GM21619 (cell line): ENCODE data around the gene KIF21A.
"Not testable (repeated sequence)": the region's sequence is repeated elsewhere in the genome, so short reads cannot be mapped to it uniquely, and the experiment has no call there.

Source experiments
- ATAC-seq: cut with Tn5 transposase; IDR thresholded peaks from one replicate; pipeline ENCODE4 v1.9.1; 2021; ENCODE audit not compliant: unreplicated experiment

KIF21A gene, protein sequence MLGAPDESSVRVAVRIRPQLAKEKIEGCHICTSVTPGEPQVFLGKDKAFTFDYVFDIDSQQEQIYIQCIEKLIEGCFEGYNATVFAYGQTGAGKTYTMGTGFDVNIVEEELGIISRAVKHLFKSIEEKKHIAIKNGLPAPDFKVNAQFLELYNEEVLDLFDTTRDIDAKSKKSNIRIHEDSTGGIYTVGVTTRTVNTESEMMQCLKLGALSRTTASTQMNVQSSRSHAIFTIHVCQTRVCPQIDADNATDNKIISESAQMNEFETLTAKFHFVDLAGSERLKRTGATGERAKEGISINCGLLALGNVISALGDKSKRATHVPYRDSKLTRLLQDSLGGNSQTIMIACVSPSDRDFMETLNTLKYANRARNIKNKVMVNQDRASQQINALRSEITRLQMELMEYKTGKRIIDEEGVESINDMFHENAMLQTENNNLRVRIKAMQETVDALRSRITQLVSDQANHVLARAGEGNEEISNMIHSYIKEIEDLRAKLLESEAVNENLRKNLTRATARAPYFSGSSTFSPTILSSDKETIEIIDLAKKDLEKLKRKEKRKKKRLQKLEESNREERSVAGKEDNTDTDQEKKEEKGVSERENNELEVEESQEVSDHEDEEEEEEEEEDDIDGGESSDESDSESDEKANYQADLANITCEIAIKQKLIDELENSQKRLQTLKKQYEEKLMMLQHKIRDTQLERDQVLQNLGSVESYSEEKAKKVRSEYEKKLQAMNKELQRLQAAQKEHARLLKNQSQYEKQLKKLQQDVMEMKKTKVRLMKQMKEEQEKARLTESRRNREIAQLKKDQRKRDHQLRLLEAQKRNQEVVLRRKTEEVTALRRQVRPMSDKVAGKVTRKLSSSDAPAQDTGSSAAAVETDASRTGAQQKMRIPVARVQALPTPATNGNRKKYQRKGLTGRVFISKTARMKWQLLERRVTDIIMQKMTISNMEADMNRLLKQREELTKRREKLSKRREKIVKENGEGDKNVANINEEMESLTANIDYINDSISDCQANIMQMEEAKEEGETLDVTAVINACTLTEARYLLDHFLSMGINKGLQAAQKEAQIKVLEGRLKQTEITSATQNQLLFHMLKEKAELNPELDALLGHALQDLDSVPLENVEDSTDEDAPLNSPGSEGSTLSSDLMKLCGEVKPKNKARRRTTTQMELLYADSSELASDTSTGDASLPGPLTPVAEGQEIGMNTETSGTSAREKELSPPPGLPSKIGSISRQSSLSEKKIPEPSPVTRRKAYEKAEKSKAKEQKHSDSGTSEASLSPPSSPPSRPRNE (N-terminal part only)

DNA sequence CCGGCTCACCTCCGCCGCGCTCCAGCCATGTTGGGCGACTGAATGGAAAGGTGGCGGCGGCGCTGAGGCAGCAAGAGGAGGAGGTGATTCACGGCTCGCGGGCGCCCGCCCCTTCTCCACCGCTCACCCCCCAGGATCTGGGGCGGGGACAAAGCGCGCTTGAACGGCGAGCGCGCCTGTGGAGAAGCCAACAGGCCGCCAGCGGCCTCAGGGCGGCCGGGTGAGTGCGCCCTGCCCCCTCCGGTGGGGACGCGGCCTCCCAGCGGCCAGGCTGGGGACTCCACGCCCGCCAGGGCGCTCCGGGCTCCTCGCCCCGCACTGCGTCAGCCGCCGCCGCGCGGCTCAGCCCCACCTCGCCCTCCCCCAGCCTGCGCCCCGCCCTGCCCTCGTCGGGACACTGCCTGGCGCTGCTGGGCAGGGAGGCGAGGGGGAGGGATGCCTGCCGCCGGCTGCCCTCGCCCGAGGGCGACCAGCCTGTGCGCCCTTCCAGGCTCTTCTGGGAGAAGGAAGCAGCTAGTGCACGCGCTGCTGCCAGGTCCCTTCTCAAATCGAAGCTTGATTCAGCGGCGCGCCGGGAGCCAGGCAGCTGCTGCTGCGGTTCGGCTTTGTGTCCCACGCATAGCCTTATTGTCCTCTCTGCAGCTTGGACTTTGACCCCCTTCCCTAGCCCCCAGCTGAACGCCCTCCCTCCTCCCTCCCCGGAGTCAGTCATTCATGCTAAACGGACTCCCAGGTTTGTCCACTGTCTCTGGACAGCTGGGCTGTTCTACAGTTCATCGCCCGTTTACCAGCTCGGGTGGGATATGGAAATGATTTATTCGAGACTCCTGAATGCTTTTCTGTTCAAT is at the start of gene KIF21A:
KIF21A (minus strand) TSS at position 40 of the 848 bp plus-strand sequence. CDS start 150 bp downstream, outside the sequence.
- ATAC-seq, result peak; percentile 90

DNA sequence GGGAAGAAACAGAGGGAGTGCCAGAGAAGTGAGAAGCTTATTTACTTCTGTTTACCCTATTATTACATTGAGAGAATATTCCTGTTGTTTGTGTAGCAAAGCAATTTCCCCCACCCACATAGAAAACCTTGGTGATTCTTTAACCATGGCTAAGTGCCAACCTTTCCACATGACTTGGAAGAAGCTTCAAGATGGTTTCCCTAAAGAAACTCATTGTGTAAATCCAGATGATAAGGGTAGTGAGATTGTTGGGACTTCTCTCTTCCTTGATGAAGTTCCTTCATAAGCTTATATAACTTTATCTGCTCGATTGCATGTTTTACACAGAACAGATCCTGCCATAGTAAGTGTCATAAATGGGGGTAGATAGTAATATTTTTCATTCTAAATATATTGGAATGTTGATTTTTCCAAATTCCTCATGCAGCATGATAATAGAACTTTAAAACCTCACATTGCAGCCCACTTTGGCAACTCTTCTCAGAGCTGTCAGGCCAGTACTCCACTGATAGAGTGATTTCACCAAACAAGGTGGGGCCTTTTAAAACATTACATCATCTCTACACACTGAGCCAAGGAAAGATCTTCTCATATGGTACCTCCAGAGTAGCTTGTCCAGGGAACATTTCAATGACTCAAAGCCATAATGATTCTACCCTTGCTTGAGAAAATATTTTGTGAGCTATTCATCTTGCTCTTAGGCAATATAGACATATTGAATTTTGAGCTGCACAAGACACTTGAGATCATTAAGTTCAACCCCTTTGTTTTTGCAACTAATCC is 47.8 kb upstream of the KIF21A start:
- ATAC-seq, result no peak

DNA sequence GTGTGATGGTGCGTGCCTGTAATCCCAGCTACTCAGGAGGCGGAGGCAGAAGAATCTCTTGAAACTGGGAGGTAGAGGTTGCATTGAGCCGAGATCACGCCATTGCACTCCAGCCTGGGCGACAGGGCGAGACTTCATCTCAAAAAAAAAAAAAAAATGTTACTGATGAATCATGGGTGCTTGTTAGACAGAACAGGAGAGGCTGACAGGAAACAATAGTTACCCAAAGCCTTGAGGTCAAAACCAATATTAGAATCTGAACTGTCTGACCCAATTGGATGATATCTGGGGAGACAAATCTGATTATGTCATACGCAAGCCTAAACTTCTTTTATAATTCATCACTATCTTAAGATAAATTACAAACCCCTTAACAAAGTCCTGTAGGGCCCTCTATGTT is 40.7 kb upstream of the KIF21A start:
- ATAC-seq, result no peak

DNA sequence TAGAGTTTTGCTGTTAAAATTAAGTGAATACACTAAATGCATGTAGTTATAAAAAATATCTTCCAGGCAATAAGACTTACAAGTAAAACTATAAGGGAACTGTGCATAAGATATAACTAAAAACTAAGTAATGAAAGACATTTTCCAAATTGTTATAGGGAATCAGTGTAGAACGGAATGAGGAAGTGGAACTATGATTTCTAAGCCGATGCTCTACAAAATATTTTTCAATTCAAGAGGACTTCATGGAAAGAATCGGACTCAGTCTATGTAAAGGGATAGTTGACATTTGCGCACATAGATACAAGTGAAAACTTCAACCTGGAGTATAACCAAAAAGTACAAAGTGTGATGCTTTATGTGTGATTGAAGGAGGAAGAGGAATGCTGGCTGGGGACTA is 40.1 kb upstream of the KIF21A start:
- ATAC-seq, result no peak

DNA sequence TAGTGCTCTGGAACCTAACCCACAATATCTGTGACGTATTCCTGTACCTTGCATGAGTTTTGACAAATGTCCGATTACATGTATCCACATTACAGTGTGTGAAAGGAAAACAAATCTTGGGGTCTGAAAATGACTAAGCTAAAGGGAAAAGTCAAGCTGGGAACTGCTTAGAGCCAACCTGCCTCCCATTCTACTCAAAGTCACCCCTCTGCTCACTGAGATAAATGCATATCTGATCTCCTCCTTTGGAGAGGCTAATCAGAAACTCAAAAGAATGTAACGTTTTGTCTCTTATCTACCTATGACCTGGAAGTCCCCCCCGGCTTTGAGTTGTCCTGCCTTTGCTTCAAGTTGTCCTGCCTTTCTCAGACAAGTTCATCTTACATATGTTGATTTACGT is 34.0 kb upstream of the KIF21A start:
- ATAC-seq, result no peak

DNA sequence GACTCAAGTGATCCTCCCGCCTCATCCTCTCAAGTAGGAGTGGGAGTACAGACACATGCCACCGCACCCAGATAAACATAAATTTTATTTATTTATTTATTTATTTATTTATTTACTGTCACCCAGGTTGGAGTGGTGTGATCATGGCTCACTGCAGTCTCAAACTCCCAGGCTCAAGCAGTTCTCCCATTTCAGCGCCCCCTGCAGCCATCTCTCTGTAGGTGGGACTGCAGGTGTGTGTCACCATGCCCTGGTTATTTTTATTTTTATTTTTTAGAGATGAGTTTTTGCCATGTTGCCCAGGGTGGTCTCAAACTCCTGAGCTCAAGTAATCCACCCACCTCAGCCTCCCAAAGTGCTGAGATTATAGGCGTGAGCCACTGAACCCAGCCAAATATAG is 33.2 kb upstream of the KIF21A start:
- ATAC-seq, result no peak

DNA sequence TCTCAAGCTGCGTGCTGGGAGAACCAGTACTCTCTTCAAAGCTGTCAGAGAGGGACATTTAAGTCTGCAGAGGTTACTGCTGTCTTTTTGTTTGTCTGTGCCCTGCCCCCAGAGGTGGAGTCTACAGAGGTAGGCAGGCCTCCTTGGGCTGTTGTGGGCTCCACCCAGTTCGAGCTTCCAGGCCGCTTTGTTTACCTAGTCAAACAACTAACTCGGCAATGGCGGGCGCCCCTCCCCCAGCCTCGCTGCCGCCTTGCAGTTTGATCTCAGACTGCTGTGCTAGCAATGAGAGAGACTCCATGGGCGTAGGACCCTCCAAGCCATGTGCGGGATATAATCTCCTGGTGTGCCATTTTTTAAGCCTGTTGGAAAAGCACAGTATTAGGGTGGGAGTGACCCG is 32.2 kb upstream of the KIF21A start:
- not testable (repeated sequence) for ATAC-seq

DNA sequence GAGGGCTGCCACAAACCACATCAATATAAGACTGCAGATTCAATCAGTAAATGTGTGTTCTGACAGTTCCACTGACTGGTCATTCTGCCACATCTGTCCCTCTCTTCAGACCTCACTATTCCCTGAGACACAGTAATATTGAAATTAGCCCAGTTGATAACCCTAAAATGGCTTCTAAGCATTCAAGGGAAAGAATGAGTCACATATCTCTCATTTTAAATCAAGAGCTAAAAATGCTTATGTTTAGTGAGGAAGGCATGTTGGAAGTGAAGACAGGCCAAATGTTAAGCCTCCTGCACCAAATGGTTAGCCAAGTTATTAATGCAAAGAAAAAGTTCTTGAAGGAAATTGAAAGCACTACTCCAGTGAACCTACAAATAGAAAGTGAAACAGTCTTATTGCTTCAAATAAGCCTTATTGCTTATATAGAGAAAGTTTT is 24.5 kb upstream of the KIF21A start:
- peak; percentile 87 for ATAC-seq

DNA sequence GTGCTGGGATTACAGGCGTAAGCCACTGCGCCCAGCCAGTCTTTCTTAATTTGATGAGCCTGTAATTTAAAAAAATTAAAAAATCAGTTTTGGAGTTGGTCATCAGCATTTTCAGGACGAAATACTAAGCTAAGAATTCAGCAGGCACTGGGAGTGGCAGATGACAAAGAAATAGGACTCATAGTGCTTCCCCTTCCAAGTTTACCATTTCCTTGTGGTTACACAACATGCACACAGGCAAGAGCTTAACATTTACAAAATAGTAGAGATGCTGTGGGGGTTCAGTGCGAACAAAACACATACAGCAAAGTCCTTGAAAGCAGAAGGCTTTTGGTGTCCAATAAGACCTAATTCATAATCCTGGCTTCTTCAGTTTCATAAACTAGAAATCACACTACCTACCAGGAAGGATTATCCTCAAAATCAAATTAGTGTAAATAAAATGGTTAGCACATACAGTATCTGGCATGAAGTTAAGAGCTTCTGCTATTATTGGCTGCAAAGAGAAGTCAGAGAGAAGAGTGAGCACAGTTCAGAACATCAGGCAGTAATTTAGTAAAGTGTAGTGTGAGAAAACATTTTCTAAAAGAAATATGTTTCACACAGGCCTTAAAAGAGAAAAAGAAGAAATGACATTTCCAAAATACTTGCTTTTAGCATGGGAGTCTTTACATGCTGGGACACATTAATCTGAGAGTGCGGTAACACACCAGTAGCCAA is 22.2 kb upstream of the KIF21A start:
- no peak for ATAC-seq

DNA sequence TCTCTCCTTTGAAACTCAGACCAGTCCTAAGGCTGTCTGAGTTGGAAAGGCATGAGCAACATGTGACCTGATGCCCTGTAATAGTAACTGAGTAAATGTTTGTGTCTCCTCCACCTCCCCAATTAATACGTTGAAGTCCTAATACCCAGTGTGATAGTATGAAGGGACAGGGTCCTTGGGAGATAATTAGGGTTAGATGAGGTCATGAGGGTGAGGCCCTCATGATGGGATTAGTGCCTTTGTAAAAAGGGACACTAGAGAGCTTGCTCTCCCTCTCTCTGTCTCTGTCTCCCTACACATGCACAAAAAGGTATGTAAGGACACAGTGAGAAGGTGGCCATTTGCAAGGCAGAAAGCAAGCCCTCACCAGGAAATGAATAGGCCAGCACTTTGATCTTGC is 18.1 kb upstream of the KIF21A start:
- ATAC-seq, result no peak

DNA sequence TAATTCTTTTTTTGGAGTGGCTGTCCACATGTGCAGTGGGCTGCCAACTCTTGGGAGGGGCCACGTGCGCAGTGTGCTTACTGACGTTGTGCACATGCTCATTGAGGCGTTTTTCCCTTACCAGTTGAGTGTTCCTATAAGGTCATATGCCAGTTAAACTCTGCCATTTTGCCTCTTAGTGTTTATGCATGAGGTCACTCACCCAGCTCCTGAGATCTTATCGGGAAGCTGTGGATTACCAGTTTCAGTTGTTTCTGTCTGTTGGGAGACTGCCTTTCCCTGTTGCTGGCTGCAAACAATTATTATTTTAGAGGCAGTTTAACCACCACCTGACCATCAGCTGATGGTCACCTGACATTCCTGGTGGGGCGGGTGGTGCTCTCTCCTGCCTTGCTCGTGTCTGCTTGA is 16.1 kb upstream of the KIF21A start:
- ATAC-seq, result no peak

DNA sequence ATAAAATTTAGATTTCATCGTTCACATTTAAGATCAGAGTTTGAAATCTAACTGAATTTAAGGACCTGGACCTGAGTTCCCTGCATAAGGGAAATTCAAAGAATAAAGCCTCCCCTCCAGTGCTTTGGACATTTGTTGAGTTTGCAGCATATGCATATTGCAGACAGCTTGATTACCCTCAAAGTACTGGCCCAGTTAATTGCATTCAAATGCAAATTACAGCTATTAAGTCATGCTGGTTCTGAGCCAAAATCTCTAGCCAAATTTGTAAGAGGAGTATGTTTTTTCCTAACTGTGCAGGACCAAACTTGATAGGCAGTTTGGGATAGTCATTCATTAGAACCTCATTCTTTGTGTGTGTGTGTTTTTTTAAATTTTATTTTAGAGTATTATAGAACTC is 9.1 kb upstream of the KIF21A start:
- no peak for ATAC-seq

DNA sequence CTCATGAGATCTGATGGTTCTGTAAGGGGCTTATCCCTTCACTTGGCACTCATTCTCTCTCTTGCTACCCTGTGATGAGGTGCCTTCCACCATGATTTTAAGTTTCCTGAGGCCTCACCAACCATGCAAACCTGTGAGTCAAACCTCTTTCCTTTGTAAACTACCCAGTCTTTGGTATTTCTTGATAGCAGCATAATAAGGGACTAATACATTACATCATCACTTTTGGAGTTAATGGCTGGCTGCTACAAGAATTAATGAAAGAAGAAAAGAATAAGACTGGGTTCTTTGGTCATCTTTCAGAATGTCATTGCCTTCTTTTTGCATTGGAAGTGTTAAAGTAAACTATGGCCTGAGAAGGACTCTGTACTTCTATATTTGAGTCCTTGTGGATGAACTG is 5.1 kb upstream of the KIF21A start:
- no peak for ATAC-seq

DNA sequence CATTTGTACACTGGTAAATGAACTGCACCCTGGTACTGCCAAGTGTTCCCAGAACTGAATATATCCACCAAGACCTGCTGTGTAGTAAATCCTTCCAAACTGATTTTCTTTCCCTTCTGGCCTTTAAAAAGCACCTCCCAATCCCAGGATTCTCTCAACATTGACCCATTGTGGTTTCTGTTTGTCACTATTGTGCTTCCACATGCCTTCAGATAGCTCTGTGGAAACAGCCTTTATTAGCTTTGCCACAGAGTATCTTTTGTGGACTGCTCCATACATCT is 949 bp upstream of the KIF21A start:
- ATAC-seq, result no peak

DNA sequence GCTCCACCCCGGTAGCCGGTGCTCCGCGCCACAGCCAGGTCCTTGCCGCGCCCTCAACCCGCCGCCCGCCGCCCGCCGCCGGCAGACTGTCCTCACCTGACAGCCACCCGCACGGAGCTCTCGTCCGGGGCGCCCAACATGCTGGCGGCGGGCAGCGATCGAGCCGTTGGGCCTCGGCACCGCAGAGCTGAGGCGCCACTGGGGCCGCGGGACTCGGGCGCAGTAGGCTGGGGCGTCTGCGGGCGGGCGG is 164 bp downstream of the KIF21A start:
- peak; percentile 33 for ATAC-seq

DNA sequence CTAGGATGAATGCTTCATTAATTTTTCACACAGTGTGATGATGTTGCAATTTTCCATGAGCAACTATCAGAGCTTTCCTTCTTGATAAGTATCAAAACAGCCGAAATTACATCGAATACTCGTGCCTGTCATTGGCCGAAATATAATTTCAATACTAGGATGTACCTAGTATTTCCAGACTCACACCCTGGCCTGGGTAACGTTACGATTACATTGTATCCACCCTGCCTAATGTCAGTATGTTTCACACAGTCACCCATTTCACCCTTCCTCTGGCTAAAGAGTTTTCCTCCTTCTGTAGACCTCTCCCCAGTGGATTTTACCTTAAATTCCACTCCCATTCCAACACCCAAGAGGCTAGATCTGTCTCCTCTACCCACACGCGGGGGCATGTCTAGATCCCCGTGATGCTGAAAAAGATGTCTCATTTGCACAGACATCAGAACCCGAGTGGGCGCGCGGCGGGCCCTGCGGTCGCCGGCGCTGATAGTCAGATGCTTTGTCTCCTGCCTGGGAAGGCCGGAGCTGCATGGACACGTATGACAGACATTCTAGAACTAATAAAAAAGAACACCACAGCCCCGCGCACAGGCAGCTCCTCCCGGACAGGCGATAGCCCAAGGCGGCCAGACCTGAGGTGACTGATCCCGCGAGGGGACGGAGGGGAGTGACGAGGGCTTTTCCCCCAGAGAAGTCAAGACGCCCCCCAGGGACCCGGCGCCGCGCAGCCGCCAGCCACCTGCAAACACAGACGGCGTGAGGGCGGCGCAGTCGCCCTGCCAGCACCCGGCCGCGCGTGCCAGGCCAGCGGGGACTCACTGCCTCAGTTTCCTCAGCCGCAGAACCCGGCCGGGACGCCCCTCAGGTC is 723 bp downstream of the KIF21A start:
- ATAC-seq, result peak; percentile 28

DNA sequence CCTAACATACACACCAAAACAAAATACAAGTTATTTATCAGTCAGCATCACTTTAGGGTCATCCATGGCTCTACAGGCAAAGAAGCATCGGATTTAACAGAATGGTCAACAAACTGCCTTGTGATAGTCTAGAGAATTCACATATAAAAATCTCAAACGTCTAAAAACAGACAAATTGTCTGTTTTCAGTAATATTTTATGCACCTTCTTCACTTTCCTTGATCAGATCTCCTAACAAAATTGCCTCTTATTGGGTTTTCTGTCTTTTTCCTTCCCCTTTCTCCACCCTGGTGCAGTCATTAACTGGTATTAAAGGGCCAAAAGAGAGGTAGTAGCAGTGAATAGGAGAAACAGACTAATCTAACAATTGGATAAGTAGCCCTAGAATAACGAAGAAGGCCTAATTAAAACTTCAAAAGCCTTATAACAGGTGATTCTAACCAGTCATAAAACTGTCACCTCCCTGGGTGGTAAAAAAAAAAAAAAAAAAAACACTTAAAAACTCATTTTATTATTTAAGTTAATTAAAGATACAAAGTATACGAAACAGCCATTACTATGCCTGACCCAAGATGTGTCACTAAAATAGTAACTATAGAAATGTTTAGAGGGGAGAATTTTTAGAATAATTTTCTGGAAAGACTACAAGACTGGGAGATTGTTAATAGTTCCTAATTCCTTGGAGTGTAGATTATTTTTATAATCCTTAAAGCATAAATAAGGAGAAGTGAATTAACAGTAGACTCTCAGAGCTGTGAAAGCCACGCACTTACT is 1.5 kb downstream of the KIF21A start:
- ATAC-seq, result no peak

DNA sequence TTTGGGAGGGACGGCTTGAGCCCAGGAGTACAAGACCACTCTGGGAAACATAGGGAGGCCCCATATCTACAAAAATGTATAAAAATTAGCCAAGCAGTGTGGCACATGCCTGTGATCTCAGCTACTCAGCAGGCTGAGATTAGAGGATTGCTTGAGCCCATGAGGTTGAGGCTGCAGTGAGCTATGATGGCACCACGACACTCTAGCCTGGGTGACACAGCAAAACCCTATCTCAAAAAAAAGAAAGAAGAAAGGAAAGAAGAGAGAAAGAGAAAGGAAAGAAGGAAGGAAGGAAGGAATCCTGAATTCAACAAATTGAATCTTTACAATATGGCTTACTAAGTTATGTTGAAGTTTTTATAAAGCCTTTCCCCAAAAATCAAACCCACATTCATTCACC is 2.1 kb downstream of the KIF21A start:
- no peak for ATAC-seq
